Adrenal gland (tissue), 5 donors: ENCODE results near the gene ANTXR1.

Source experiments
- CTCF ChIP-seq, 6 experiments: fragments of 450-650 bp in 4 of 6; fragments of 200-600 bp in 2 of 6; sonication (generic) in 1 of 6; IDR thresholded peaks; 1 replicate in 5 of 6; 2 replicates in 1 of 6; pipeline versions ENCODE4 v1.5.1 to v1.8.0; 2016 to 2021; ENCODE audit warnings: antibody characterized with exemption in 6 of 6, mild to moderate bottlenecking in 2 of 6, moderate library complexity in 1 of 6
- POLR2A ChIP-seq, 2 donors: fragments of 450-650 bp; IDR thresholded peaks; one replicate each; pipeline ENCODE4 v1.6.1; 2017; ENCODE audit warnings: antibody characterized with exemption in 2 of 2, mild to moderate bottlenecking in 2 of 2, moderate library complexity in 1 of 2
- donor health status: DM: no; HTN: no; CAD: no.

GRCh38 chr2:69075486-69075885 is 62.5 kb downstream of the ANTXR1 start:
- TF ChIP-seq CTCF (IDR thresholded peaks at IDR 0.05), result no peak
- TF ChIP-seq POLR2A (IDR thresholded peaks at IDR 0.05), result no peak
